Upper lobe of left lung (tissue), 6 donors: Measurements from ENCODE around the gene FH. TPM values are rescaled to one million over a fixed set of nuclear protein-coding genes. Genes with fewer than 3 reads are reported as not detected.

Experiments
- ATAC-seq, 2 donors: fragments of 200-7000 bp; cut with Tn5 transposase; one replicate each; pipeline ENCODE4 v1.9.1; 2022; ENCODE audit warnings: mild to moderate bottlenecking in 2 of 2, moderate library complexity in 2 of 2; ENCODE audit not compliant: low FRiP score in 2 of 2
- DNase-seq, 2 donors: peaks; one replicate each; pipeline ENCODE4 v3.0.0-alpha.2; 2019 to 2020
- H3K27ac ChIP-seq, 4 donors: fragments of 200-600 bp; sonication (generic); one replicate each; pipeline ENCODE4 v1.5.1; 2016 to 2019
- H3K27me3 ChIP-seq, 4 donors: fragments of 200-600 bp; sonication (generic); one replicate each; pipeline ENCODE4 v1.5.1; 2017 to 2019
- H3K36me3 ChIP-seq, 4 donors: fragments of 200-600 bp; sonication (generic); one replicate each; pipeline ENCODE4 v1.5.1; 2016 to 2019
- H3K4me1 ChIP-seq, 4 donors: fragments of 200-600 bp; sonication (generic); one replicate each; pipeline ENCODE4 v1.5.1; 2018 to 2019
- H3K4me3 ChIP-seq, 4 donors: fragments of 200-600 bp; sonication (generic); one replicate each; pipeline ENCODE4 v1.5.1; 2017 to 2019; ENCODE audit warnings: mild to moderate bottlenecking in 2 of 4, moderate library complexity in 1 of 4
- H3K9me3 ChIP-seq, 4 donors: fragments of 200-600 bp; sonication (generic); one replicate each; pipeline ENCODE4 v1.5.1; 2018 to 2019
- CTCF ChIP-seq, 6 experiments: fragments of 450-650 bp in 4 of 6; fragments of 200-600 bp in 2 of 6; sonication (generic) in 2 of 6; IDR thresholded peaks; one replicate each; pipeline ENCODE4 v1.5.1; 2016 to 2019; ENCODE audit warnings: antibody characterized with exemption in 6 of 6
- EP300 ChIP-seq, 4 donors: sonication (generic); formaldehyde crosslinking; IDR thresholded peaks; one replicate each; pipeline ENCODE4 v1.5.1; 2017; ENCODE audit warnings: antibody characterized with exemption in 4 of 4, control low read depth in 2 of 4
- POLR2A ChIP-seq, 4 donors: fragments of 450-650 bp; IDR thresholded peaks; one replicate each; pipeline ENCODE4 v1.5.1; 2016 to 2017; ENCODE audit warnings: antibody characterized with exemption in 4 of 4, mild to moderate bottlenecking in 2 of 4
- POLR2AphosphoS5 ChIP-seq, 2 donors: sonication (generic); formaldehyde crosslinking; IDR thresholded peaks; one replicate each; pipeline ENCODE4 v1.5.1; 2017; ENCODE audit warnings: antibody characterized with exemption in 2 of 2
- WGBS, 2 donors: methylation state at CpG; one replicate each; pipeline ENCODE4 v1.1.5; 2017 to 2018; 5-methylcytosine and 5-hydroxymethylcytosine counted together
- total RNA-seq, 6 donors: library from RNA; depleted of rRNA in 4 of 6; stranded (reverse); fragments of >200 nt in 4 of 6; gene quantifications; one replicate each; pipeline versions ENCODE4 v1.1.0 to v1.2.1, GENCODE V29; 2016 to 2021
- donor health status: DM: no; HTN: no; CAD: no; lungs with moderate emphysema.
- donor health status: DM: no; HTN: yes; CAD: no; lungs with severe emphysema.

Gene FH
- total RNA-seq, 6 donors from 2014 or later: 13.0 to 46.7 (median 37.6) TPM

GRCh38 chr1:241456743-241457142 is 62.8 kb downstream of the FH start:
- DNase-seq: no peak
- 86 to 91% methylated on average over 1 of the region's 1 CpG for WGBS, 2 donors
- H3K27me3 ChIP-seq: no peaks in the 10 kb centered on the region
- no peak overlapping the region for H3K27ac ChIP-seq
- no peak for TF ChIP-seq CTCF (IDR thresholded peaks at IDR 0.05)
- no peak for TF ChIP-seq POLR2A (IDR thresholded peaks at IDR 0.05)
- TF ChIP-seq EP300 (IDR thresholded peaks at IDR 0.05): no peak
- no peak for TF ChIP-seq POLR2AphosphoS5 (IDR thresholded peaks at IDR 0.05)
- no peak for ATAC-seq
- no peak overlapping the region for H3K4me3 ChIP-seq
- H3K36me3 ChIP-seq: no peaks in the 10 kb centered on the region
- no peaks in the 10 kb centered on the region for H3K9me3 ChIP-seq
- no peaks in the 10 kb centered on the region for H3K4me1 ChIP-seq

- Histone ChIP-seq H3K9me3 (no peaks in the 10 kb centered on the region), H3K4me1 (no peaks in the 10 kb centered on the region), H3K36me3 (no peaks in the 10 kb centered on the region), H3K4me3 (no peak overlapping the region), H3K27me3 (no peaks in the 10 kb centered on the region), H3K27ac (no peak overlapping the region)
- TF ChIP-seq EP300 (IDR thresholded peaks at IDR 0.05) (no peak), CTCF (IDR thresholded peaks at IDR 0.05) (no peak), POLR2AphosphoS5 (IDR thresholded peaks at IDR 0.05) (no peak)
- 85 to 89% methylated on average over 1 of the region's 1 CpG for WGBS, 2 donors
- ATAC-seq: no peak
- DNase-seq: no peak
Measured at GRCh38 chr1:241453732-241454131, 65.8 kb downstream of the FH start.

GRCh38 chr1:241451956-241452355 is 67.6 kb downstream of the FH start:
- WGBS, 2 donors: 94 to 96% methylated on average over 4 of the region's 4 CpGs
- H3K4me1 ChIP-seq: no peaks in the 10 kb centered on the region
- H3K9me3 ChIP-seq: no peaks in the 10 kb centered on the region
- no peak overlapping the region for H3K27ac ChIP-seq
- DNase-seq (no peak), ATAC-seq (no peak)
- no peak for TF ChIP-seq POLR2AphosphoS5 (IDR thresholded peaks at IDR 0.05)
- TF ChIP-seq POLR2A (IDR thresholded peaks at IDR 0.05): no peak
- no peak for TF ChIP-seq CTCF (IDR thresholded peaks at IDR 0.05)
- no peak for TF ChIP-seq EP300 (IDR thresholded peaks at IDR 0.05)
- H3K4me3 ChIP-seq: no peak overlapping the region
- no peaks in the 10 kb centered on the region for H3K36me3 ChIP-seq
- H3K27me3 ChIP-seq: no peaks in the 10 kb centered on the region

Other genes with a start within 250 kb of the FH start
- gene RGS7, start 162.6 kb downstream of the FH start, total RNA-seq: under 1 TPM in 1 of 6 donors, not detected in 5; 0.15 TPM
- gene KMO, start 12.6 kb upstream of the FH start, total RNA-seq: 10 to 100 TPM in 3 of 6 donors, 1 to 10 TPM in 3; 5.5 to 19.9 (median 9.7) TPM
- gene CHML, start 120.6 kb upstream of the FH start, total RNA-seq: 10 to 100 TPM in 3 of 6 donors, 1 to 10 TPM in 3; 5.2 to 15.5 (median 11.8) TPM
- 10 to 100 TPM; 11.5 to 63.4 (median 30.2) TPM for gene OPN3, start 120.6 kb upstream of the FH start, total RNA-seq
- gene WDR64, start 132.5 kb upstream of the FH start, total RNA-seq: under 1 TPM in 1 of 6 donors, not detected in 5; 0.20 TPM